Measurements from ENCODE around the gene BARHL1. TPM values are rescaled to one million over a fixed set of nuclear protein-coding genes. Genes with fewer than 3 reads are reported as not detected.

Gene BARHL1
- total RNA-seq, 4 donors from 2014 or later = not detected

DNA sequence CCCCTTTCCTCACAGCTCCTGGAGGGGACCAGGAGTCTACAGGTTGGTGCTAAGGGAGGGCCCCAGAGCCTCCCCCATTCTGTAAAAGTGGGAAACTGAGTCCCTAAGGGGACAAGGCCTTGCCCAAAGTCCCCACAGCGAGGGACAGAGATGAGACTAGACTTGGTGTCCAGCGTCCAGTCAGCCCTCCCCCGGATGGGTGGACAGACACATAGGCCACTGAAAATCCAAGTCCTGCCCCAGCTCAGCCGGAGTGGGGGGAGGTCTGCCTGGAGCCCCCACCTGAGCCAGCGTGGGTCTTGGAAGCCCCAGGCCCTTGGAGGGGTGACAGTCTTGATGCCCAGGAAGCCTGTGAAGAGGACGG, 5.2 kb downstream of the BARHL1 start:
- in situ Hi-C loops (cut with MboI; ENCODE audit: low pct_ligation_motif_present in 1 of 4, low pct_unique_long_range_greater_than_20kb in 1 of 4, low sequenced_read_pairs in 3 of 4) = no loop called here
- H3K27ac ChIP-seq = no peak overlapping the region
- intact Hi-C loops (cut with DNase I; ENCODE audit: low total_unique reads) = no loop called here
- TF ChIP-seq EP300 (IDR thresholded peaks at IDR 0.05; ENCODE audit: low read depth) = no peak
- no peak for TF ChIP-seq POLR2A (IDR thresholded peaks at IDR 0.05)
- TF ChIP-seq, protein P1, sequence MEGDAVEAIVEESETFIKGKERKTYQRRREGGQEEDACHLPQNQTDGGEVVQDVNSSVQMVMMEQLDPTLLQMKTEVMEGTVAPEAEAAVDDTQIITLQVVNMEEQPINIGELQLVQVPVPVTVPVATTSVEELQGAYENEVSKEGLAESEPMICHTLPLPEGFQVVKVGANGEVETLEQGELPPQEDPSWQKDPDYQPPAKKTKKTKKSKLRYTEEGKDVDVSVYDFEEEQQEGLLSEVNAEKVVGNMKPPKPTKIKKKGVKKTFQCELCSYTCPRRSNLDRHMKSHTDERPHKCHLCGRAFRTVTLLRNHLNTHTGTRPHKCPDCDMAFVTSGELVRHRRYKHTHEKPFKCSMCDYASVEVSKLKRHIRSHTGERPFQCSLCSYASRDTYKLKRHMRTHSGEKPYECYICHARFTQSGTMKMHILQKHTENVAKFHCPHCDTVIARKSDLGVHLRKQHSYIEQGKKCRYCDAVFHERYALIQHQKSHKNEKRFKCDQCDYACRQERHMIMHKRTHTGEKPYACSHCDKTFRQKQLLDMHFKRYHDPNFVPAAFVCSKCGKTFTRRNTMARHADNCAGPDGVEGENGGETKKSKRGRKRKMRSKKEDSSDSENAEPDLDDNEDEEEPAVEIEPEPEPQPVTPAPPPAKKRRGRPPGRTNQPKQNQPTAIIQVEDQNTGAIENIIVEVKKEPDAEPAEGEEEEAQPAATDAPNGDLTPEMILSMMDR (IDR thresholded peaks at IDR 0.05) = no peak
- TF ChIP-seq POLR2AphosphoS5 (IDR thresholded peaks at IDR 0.05) = no peak
- no peaks in the 10 kb centered on the region for H3K9me3 ChIP-seq
- 14% methylated on average over 6 of the region's 6 CpGs; no CpG with 5 or more reads in 1 of the 2 donors for WGBS, 2 donors (ENCODE audit: low coverage in 1 of 2)
- no peak overlapping the region for H3K4me3 ChIP-seq
- no peak for DNase-seq
- H3K4me1 ChIP-seq = peaks cover 0 to 14% (median 12%) of the 10 kb centered on the region in 4 donors
- no peaks in the 10 kb centered on the region for H3K36me3 ChIP-seq
- peaks cover 100% of the 10 kb centered on the region for H3K27me3 ChIP-seq

GRCh38 chr9:132588098-132588497, 5.7 kb downstream of the BARHL1 start:
- TF ChIP-seq, protein P1 (IDR thresholded peaks at IDR 0.05) = no peak
- TF ChIP-seq POLR2AphosphoS5 (IDR thresholded peaks at IDR 0.05) = no peak
- TF ChIP-seq EP300 (IDR thresholded peaks at IDR 0.05; ENCODE audit: low read depth) = no peak
- TF ChIP-seq POLR2A (IDR thresholded peaks at IDR 0.05) = no peak
- WGBS, 2 donors (ENCODE audit: low coverage in 1 of 2) = 42 to 48% methylated on average over 2 to 12 of the region's 12 CpGs
- H3K27me3 ChIP-seq = peaks cover 96% of the 10 kb centered on the region
- H3K4me3 ChIP-seq = no peak overlapping the region
- no peak for DNase-seq
- H3K4me1 ChIP-seq = peaks cover 0 to 14% (median 12%) of the 10 kb centered on the region in 4 donors
- H3K36me3 ChIP-seq = no peaks in the 10 kb centered on the region
- H3K27ac ChIP-seq = no peak overlapping the region
- no peaks in the 10 kb centered on the region for H3K9me3 ChIP-seq
- intact Hi-C loops (cut with DNase I; ENCODE audit: low total_unique reads) = no loop called here
- in situ Hi-C loops (cut with MboI; ENCODE audit: low pct_ligation_motif_present in 1 of 4, low pct_unique_long_range_greater_than_20kb in 1 of 4, low sequenced_read_pairs in 3 of 4) = no loop called here

- TF ChIP-seq EP300 (IDR thresholded peaks at IDR 0.05; ENCODE audit: low read depth) (no peak), POLR2A (IDR thresholded peaks at IDR 0.05) (no peak), POLR2AphosphoS5 (IDR thresholded peaks at IDR 0.05) (no peak)
- TF ChIP-seq, protein P1 (IDR thresholded peaks at IDR 0.05) = no peak
- Histone ChIP-seq H3K27ac (no peak overlapping the region), H3K4me3 (no peak overlapping the region), H3K27me3 (peaks cover 91% of the 10 kb centered on the region), H3K9me3 (no peaks in the 10 kb centered on the region), H3K4me1 (peaks cover 0 to 14% (median 12%) of the 10 kb centered on the region in 4 donors), H3K36me3 (no peaks in the 10 kb centered on the region)
- 23 to 80% methylated on average over 1 to 16 of the region's 28 CpGs for WGBS, 2 donors (ENCODE audit: low coverage in 1 of 2)
- intact Hi-C loops (cut with DNase I; ENCODE audit: low total_unique reads) = no loop called here
- DNase-seq = no peak
- in situ Hi-C loops (cut with MboI; ENCODE audit: low pct_ligation_motif_present in 1 of 4, low pct_unique_long_range_greater_than_20kb in 1 of 4, low sequenced_read_pairs in 3 of 4) = no loop called here
Observed at GRCh38 chr9:132588501-132589147, 6.2 kb downstream of the BARHL1 start.

GRCh38 chr9:132589148-132590036, 7.0 kb downstream of the BARHL1 start:
- TF ChIP-seq POLR2A (IDR thresholded peaks at IDR 0.05) (no peak), EP300 (IDR thresholded peaks at IDR 0.05; ENCODE audit: low read depth) (no peak), POLR2AphosphoS5 (IDR thresholded peaks at IDR 0.05) (no peak)
- TF ChIP-seq, protein P1 (IDR thresholded peaks at IDR 0.05) = no peak
- no peak overlapping the region for H3K4me3 ChIP-seq
- intact Hi-C loops (cut with DNase I; ENCODE audit: low total_unique reads) (no loop called here), in situ Hi-C loops (cut with MboI; ENCODE audit: low pct_ligation_motif_present in 1 of 4, low pct_unique_long_range_greater_than_20kb in 1 of 4, low sequenced_read_pairs in 3 of 4) (no loop called here)
- peaks cover 0 to 2% (median under 1%) of the 10 kb centered on the region in 4 donors for H3K36me3 ChIP-seq
- peaks cover 83% of the 10 kb centered on the region for H3K27me3 ChIP-seq
- H3K27ac ChIP-seq = no peak overlapping the region
- WGBS, 2 donors (ENCODE audit: low coverage in 1 of 2) = 11% methylated on average over 47 of the region's 83 CpGs; no CpG with 5 or more reads in 1 of the 2 donors
- no peak for DNase-seq
- peaks cover 0 to 14% (median 12%) of the 10 kb centered on the region in 4 donors for H3K4me1 ChIP-seq
- no peaks in the 10 kb centered on the region for H3K9me3 ChIP-seq

Measured in transverse colon (tissue), 4 donors.